ENCODE data around the gene RWDD1.

DNA sequence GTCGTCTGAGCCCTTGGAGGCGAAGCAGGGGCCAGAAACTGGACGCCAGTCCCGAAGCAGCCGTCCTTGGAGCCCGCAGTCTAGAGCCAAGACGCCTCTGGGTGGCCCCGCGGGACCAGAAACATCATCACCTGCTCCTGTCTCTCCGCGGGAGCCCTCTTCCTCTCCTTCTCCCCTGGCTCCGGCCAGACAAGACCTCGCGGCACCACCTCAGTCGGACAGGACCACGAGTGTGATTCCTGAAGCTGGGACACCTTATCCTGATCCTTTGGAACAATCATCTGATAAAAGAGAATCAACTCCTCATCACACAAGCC is 45.4 kb downstream of the RWDD1 start:
- TF ChIP-seq POLR2A (IDR thresholded peaks at IDR 0.05) (no peak), EP300 (IDR thresholded peaks at IDR 0.05) (no peak)
- TF ChIP-seq, protein P1, sequence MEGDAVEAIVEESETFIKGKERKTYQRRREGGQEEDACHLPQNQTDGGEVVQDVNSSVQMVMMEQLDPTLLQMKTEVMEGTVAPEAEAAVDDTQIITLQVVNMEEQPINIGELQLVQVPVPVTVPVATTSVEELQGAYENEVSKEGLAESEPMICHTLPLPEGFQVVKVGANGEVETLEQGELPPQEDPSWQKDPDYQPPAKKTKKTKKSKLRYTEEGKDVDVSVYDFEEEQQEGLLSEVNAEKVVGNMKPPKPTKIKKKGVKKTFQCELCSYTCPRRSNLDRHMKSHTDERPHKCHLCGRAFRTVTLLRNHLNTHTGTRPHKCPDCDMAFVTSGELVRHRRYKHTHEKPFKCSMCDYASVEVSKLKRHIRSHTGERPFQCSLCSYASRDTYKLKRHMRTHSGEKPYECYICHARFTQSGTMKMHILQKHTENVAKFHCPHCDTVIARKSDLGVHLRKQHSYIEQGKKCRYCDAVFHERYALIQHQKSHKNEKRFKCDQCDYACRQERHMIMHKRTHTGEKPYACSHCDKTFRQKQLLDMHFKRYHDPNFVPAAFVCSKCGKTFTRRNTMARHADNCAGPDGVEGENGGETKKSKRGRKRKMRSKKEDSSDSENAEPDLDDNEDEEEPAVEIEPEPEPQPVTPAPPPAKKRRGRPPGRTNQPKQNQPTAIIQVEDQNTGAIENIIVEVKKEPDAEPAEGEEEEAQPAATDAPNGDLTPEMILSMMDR (IDR thresholded peaks at IDR 0.05), result no peak
